H1 (cell line): ENCODE measurements around the gene SNX30. TPM values are rescaled to one million over a fixed set of nuclear protein-coding genes. Genes with fewer than 3 reads are reported as not detected.

Experiments
- polyA plus RNA-seq, 7 experiments: library from polyadenylated mRNA; depleted of rRNA in 3 of 7; stranded (reverse) in 5 of 7; unstranded in 2 of 7; fragments of >200 nt in 5 of 7; fragments of 200-250 nt in 2 of 7; gene quantifications; 1 replicate in 5 of 7; 2 replicates in 1 of 7; 4 replicates in 1 of 7; pipeline versions ENCODE4 v1.2.1 to v1.2.3, GENCODE V29; 2011 to 2013; ENCODE audit warnings: missing spikeins in 2 of 7, mixed read lengths in 2 of 7
- total RNA-seq: library from RNA; stranded (reverse); fragmentation: NEBNext Ultra II Directional; extraction: Animal tissue kit (Norgen Biotek cat#: 25700); gene quantifications from 2 replicates; pipeline ENCODE4 v1.2.1, GENCODE V29; 2021
- TF ChIP-seq, protein P1 (sequence below), 3 experiments: IDR thresholded peaks; 1 replicate in 2 of 3; 2 replicates in 1 of 3; pipeline versions ENCODE4 v1.5.1 to v1.6.1; 2011; ENCODE audit warnings: low read length in 3 of 3, mild to moderate bottlenecking in 3 of 3, inconsistent platforms in 2 of 3, low read depth in 1 of 3, moderate library complexity in 1 of 3; ENCODE audit not compliant: insufficient read depth in 1 of 3; ENCODE audit errors: control extremely low read depth in 1 of 3

SNX30 gene
- total and polyA plus RNA-seq, 2 of the 8 experiments (the other 6 are each of a cell fraction or from before 2014, with no cell fraction given): 4.0 to 12.2 TPM

DNA sequence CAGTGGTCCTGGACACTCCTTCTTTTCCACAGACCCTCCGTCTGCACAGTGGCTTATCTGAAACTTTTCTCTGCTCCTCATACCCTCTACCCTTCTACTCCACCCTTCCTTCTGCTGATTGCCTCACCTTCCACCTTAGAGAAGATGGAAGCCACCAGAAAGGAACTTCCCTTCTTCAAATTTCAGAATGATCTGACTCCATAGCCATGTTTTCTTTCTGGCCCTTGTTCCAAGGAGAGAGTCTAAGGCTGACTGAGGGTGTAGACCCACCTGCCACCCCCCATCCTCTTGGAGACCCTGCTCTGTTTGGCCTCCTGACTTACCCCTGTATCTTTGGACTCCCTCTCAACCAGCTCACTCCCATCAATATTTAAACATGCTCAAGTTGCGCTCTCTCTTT lies 7.4 kb downstream of the SNX30 start (continued):
- TF ChIP-seq, protein P1, sequence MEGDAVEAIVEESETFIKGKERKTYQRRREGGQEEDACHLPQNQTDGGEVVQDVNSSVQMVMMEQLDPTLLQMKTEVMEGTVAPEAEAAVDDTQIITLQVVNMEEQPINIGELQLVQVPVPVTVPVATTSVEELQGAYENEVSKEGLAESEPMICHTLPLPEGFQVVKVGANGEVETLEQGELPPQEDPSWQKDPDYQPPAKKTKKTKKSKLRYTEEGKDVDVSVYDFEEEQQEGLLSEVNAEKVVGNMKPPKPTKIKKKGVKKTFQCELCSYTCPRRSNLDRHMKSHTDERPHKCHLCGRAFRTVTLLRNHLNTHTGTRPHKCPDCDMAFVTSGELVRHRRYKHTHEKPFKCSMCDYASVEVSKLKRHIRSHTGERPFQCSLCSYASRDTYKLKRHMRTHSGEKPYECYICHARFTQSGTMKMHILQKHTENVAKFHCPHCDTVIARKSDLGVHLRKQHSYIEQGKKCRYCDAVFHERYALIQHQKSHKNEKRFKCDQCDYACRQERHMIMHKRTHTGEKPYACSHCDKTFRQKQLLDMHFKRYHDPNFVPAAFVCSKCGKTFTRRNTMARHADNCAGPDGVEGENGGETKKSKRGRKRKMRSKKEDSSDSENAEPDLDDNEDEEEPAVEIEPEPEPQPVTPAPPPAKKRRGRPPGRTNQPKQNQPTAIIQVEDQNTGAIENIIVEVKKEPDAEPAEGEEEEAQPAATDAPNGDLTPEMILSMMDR (IDR thresholded peaks at IDR 0.05; ENCODE audit: control extremely low read depth in 1 of 3, insufficient read depth in 1 of 3, low read depth in 1 of 3, low read length in 3 of 3): no peak
